GM23338 (cell line): Measurements from ENCODE around the gene ABCA6. TPM values are rescaled to one million over a fixed set of nuclear protein-coding genes. Genes with fewer than 3 reads are reported as not detected.

Experiments
- ATAC-seq: fragments of 200-7000 bp; cut with Tn5 transposase; 3 replicates; pipeline ENCODE4 v1.9.1; 2020
- DNase-seq: peaks from one replicate; pipeline ENCODE4 v3.0.0-alpha.2; 2015; ENCODE audit warnings: low spot score
- H2AFZ ChIP-seq: fragments of 200-600 bp; sonication (generic); 2 replicates; pipeline ENCODE4 v1.8.0; 2016; ENCODE audit warnings: antibody characterized with exemption, mild to moderate bottlenecking, moderate library complexity
- H3F3A ChIP-seq: fragments of 200-600 bp; sonication (generic); replicated peaks from 2 replicates; pipeline ENCODE4 v1.8.0; 2017; ENCODE audit warnings: antibody characterized with exemption, mixed run types, low read depth
- H3K27ac ChIP-seq: fragments of 200-600 bp; sonication (generic); 2 replicates; pipeline ENCODE4 v1.6.1; 2016; ENCODE audit warnings: low read depth
- H3K27me3 ChIP-seq: fragments of 200-600 bp; sonication (generic); 2 replicates; pipeline ENCODE4 v1.8.0; 2016; ENCODE audit warnings: mild to moderate bottlenecking, mixed run types, moderate library complexity; ENCODE audit not compliant: insufficient read depth
- H3K36me3 ChIP-seq: fragments of 200-600 bp; sonication (generic); 2 replicates; pipeline ENCODE4 v1.8.0; 2016; ENCODE audit warnings: mild to moderate bottlenecking; ENCODE audit not compliant: insufficient read depth
- H3K4me1 ChIP-seq: fragments of 200-600 bp; sonication (generic); 2 replicates; pipeline ENCODE4 v1.8.0; 2016; ENCODE audit warnings: mild to moderate bottlenecking, moderate library complexity; ENCODE audit not compliant: insufficient read depth
- H3K4me2 ChIP-seq: fragments of 200-600 bp; sonication (generic); 2 replicates; pipeline ENCODE4 v1.7.1; 2017; ENCODE audit warnings: mixed run types
- H3K4me3 ChIP-seq: fragments of 200-600 bp; sonication (generic); 2 replicates; pipeline ENCODE4 v1.6.1; 2016; ENCODE audit warnings: mixed run types
- H3K79me2 ChIP-seq: fragments of 200-600 bp; sonication (generic); replicated peaks from 2 replicates; pipeline ENCODE4 v1.8.0; 2017; ENCODE audit warnings: mild to moderate bottlenecking; ENCODE audit not compliant: insufficient read depth
- H3K9me2 ChIP-seq: fragments of 200-600 bp; sonication (generic); 2 replicates; pipeline ENCODE4 v1.8.0; 2017; ENCODE audit not compliant: insufficient read depth
- H4K20me1 ChIP-seq: fragments of 200-600 bp; sonication (generic); replicated peaks from 2 replicates; pipeline ENCODE4 v1.8.0; 2017; ENCODE audit warnings: mild to moderate bottlenecking; ENCODE audit not compliant: insufficient read depth
- H3K27ac Mint-ChIP-seq: 2 replicates; pipeline ENCODE4 v1.8.0; 2020; ENCODE audit warnings: inconsistent platforms, mild to moderate bottlenecking, moderate library complexity, mixed read lengths
- H3K27me3 Mint-ChIP-seq: 3 replicates; pipeline ENCODE4 v1.8.0; 2022; ENCODE audit warnings: low read depth, mild to moderate bottlenecking, moderate library complexity, mixed read lengths, inconsistent platforms; ENCODE audit not compliant: insufficient read depth, poor library complexity
- H3K36me3 Mint-ChIP-seq: 3 replicates; pipeline ENCODE4 v1.8.0; 2021; ENCODE audit warnings: low read depth, mild to moderate bottlenecking, inconsistent platforms, moderate library complexity, mixed read lengths
- H3K4me1 Mint-ChIP-seq: 3 replicates; pipeline ENCODE4 v1.8.0; 2020; ENCODE audit warnings: mild to moderate bottlenecking, inconsistent platforms, mixed read lengths
- H3K4me3 Mint-ChIP-seq: 3 replicates; pipeline ENCODE4 v1.8.0; 2021; ENCODE audit warnings: moderate library complexity, mild to moderate bottlenecking, inconsistent platforms, mixed read lengths
- H3K9me3 Mint-ChIP-seq: 3 replicates; pipeline ENCODE4 v1.8.0; 2020; ENCODE audit warnings: moderate library complexity, mild to moderate bottlenecking, inconsistent platforms, mixed read lengths
- CREB1 ChIP-seq: fragments of 250-450 bp; sonication (Bioruptor Pico); IDR thresholded peaks from 2 replicates; pipeline ENCODE4 v1.5.0; 2020; ENCODE audit warnings: low read depth, mild to moderate bottlenecking, moderate library complexity
- ETS1 ChIP-seq: IDR thresholded peaks from 2 replicates; pipeline ENCODE4 v1.6.1; 2016; ENCODE audit warnings: antibody characterized with exemption
- EZH2 ChIP-seq: fragments of 200-600 bp; sonication (generic); IDR thresholded peaks from one replicate; pipeline ENCODE4 v1.8.0; 2017; ENCODE audit warnings: antibody characterized with exemption, mild to moderate bottlenecking, low read depth; ENCODE audit not compliant: unreplicated experiment
- EZH2phosphoT487 ChIP-seq: fragments of 200-600 bp; sonication (generic); IDR thresholded peaks from one replicate; pipeline ENCODE4 v1.8.1; 2018; ENCODE audit warnings: antibody characterized with exemption; ENCODE audit not compliant: unreplicated experiment
- JUNB ChIP-seq: IDR thresholded peaks from one replicate; pipeline ENCODE4 v1.6.1; 2016; ENCODE audit warnings: antibody characterized with exemption; ENCODE audit not compliant: unreplicated experiment
- STAT1 ChIP-seq: IDR thresholded peaks from one replicate; pipeline ENCODE4 v1.6.1; 2016; ENCODE audit warnings: antibody characterized with exemption; ENCODE audit not compliant: unreplicated experiment
- ZNF114 ChIP-seq: fragments of 250-450 bp; sonication (Bioruptor Pico); IDR thresholded peaks from 2 replicates; pipeline ENCODE4 v1.5.0; 2020; ENCODE audit warnings: mild to moderate bottlenecking, moderate library complexity
- ZNF462 ChIP-seq: fragments of 250-450 bp; sonication (Bioruptor Pico); IDR thresholded peaks from 2 replicates; pipeline ENCODE4 v1.5.0; 2020; ENCODE audit warnings: mild to moderate bottlenecking, moderate library complexity
- polyA plus RNA-seq: library from polyadenylated mRNA; unstranded; fragments of >200 nt; fragmentation: Nextera tagmentation; extraction: Ambion mirVana; gene quantifications from 2 replicates; pipeline ENCODE4 v1.2.1, GENCODE V29; 2016
- total RNA-seq: library from RNA; depleted of rRNA; stranded (reverse); fragments of >200 nt; shearing (Covaris generic); gene quantifications from 2 replicates; pipeline ENCODE4 v1.2.3, GENCODE V29; 2014

ABCA6 gene
- total and polyA plus RNA-seq, 2 experiments from 2014 or later: not detected

GRCh38 chr17:69064001-69064400 lies 77.7 kb downstream of the ABCA6 start:
- no peaks in the 10 kb centered on the region for H3K4me1 ChIP-seq
- no peak overlapping the region for H3K27ac ChIP-seq
- no peak overlapping the region for H2AFZ ChIP-seq
- ATAC-seq (no peak), DNase-seq (no peak)
- peaks cover 2% of the 10 kb centered on the region for H3K27me3 Mint-ChIP-seq
- H3K9me3 Mint-ChIP-seq: no peaks in the 10 kb centered on the region
- H3K27me3 ChIP-seq: no peaks in the 10 kb centered on the region
- TF ChIP-seq EZH2: no peak
- no peaks in the 10 kb centered on the region for H3K79me2 ChIP-seq
- no peaks in the 10 kb centered on the region for H4K20me1 ChIP-seq
- no peak overlapping the region for H3K27ac Mint-ChIP-seq
- no peak overlapping the region for H3K4me3 Mint-ChIP-seq
- no peak overlapping the region for H3K4me2 ChIP-seq
- peaks cover 13% of the 10 kb centered on the region for H3K4me1 Mint-ChIP-seq
- H3K36me3 ChIP-seq: no peaks in the 10 kb centered on the region
- no peaks in the 10 kb centered on the region for H3F3A ChIP-seq
- no peak overlapping the region for H3K4me3 ChIP-seq
- H3K9me2 ChIP-seq: no peaks in the 10 kb centered on the region
- H3K36me3 Mint-ChIP-seq: no peaks in the 10 kb centered on the region

- no peak overlapping the region for H3K4me2 ChIP-seq
- H3F3A ChIP-seq: no peaks in the 10 kb centered on the region
- no peak overlapping the region for H2AFZ ChIP-seq
- ATAC-seq (no peak), DNase-seq (no peak)
- no peaks in the 10 kb centered on the region for H3K36me3 ChIP-seq
- no peaks in the 10 kb centered on the region for H3K9me2 ChIP-seq
- H3K79me2 ChIP-seq: no peaks in the 10 kb centered on the region
- no peak overlapping the region for H3K4me3 ChIP-seq
- no peak overlapping the region for H3K27ac ChIP-seq
- Mint-ChIP-seq H3K4me1 (peaks cover 9% of the 10 kb centered on the region; the same call in 2 of the 3 replicates), H3K4me3 (no peak overlapping the region), H3K27ac (no peak overlapping the region), H3K27me3 (peaks cover 2% of the 10 kb centered on the region), H3K9me3 (no peaks in the 10 kb centered on the region), H3K36me3 (no peaks in the 10 kb centered on the region)
- H3K4me1 ChIP-seq: no peaks in the 10 kb centered on the region
- H4K20me1 ChIP-seq: no peaks in the 10 kb centered on the region
- H3K27me3 ChIP-seq: no peaks in the 10 kb centered on the region
- TF ChIP-seq ZNF114 (CRISPR knock-in tag) (no peak), EZH2phosphoT487 (no peak)
Observed at GRCh38 chr17:69062860-69063581, 78.7 kb downstream of the ABCA6 start.

DNA sequence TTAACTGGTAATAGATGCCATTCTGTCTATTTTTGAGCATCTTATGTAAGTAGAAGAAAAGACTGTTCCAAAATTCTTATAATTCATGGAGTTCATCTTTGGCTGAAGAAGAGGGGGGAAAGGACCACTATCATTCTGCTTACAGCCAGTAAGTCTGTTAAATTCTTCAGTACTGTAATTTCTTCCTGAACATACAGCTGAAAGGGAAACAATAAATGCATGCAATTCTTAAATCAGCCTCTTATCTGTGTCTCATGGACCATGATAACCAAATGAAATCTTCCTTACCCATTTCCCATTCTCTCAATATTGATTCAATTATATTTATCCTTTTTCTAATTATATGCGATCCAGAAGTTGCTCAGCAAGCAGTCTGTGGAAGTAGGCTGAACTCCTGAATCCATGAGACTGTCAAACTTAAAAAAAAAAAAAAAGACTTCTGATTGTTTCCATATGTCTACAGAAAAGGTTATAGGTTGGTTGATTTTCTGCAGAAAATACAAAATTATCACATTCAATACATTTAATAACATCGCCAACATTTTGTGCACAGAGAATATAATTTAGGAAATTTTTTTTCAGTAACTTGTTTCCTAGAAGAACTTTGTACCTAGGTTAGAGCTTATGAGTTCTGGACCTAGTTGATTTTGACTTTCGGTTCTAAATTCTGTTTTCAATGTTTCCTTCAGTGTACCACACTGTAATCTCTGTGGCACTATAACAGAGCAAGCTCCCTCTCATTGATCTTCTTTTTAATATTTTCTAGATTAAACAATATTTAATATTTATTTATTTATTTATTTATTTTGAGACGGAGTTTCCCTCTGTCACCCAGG lies 79.8 kb downstream of the ABCA6 start:
- ATAC-seq: no peak
- Histone ChIP-seq H3K27ac (no peak overlapping the region), H3K4me3 (no peak overlapping the region), H3K79me2 (no peaks in the 10 kb centered on the region), H3K4me2 (no peak overlapping the region), H3K4me1 (no peaks in the 10 kb centered on the region), H2AFZ (no peak overlapping the region), H3K36me3 (no peaks in the 10 kb centered on the region), H4K20me1 (no peaks in the 10 kb centered on the region), H3F3A (no peaks in the 10 kb centered on the region), H3K9me2 (no peaks in the 10 kb centered on the region), H3K27me3 (no peaks in the 10 kb centered on the region)
- Mint-ChIP-seq H3K4me3 (no peak overlapping the region), H3K27ac (no peak overlapping the region), H3K36me3 (no peaks in the 10 kb centered on the region), H3K4me1 (peaks cover 5% of the 10 kb centered on the region; the same call in 2 of the 3 replicates), H3K27me3 (no peaks in the 10 kb centered on the region), H3K9me3 (no peaks in the 10 kb centered on the region)
- DNase-seq: no peak
- TF ChIP-seq CREB1 (CRISPR knock-in tag) (no peak), STAT1 (no peak), ZNF462 (CRISPR knock-in tag) (no peak), JUNB (no peak), ETS1 (no peak), EZH2phosphoT487 (no peak)
